ENCODE measurements around the gene ZSCAN2.

- TF ChIP-seq POLR2AphosphoS5 (IDR thresholded peaks at IDR 0.05; ENCODE audit: borderline replicate concordance, low read depth, low read length), result no peak
- TF ChIP-seq EZH2 (IDR thresholded peaks at IDR 0.05), result no peak
Measured at GRCh38 chr15:84645997-84646396, 45.2 kb downstream of the ZSCAN2 start.
